Stimulated activated memory B cell treated with anti-CD40 and anti-IgM and Interleukin-4, amounts not matched to agents 10 μg/mL and 1 μg/mL and 100 μg/mL, for 72 hours (primary cell): ENCODE measurements around the gene SHFL.

ENCODE experiments used
- ATAC-seq: fragments of 150-1000 bp; cut with Tn5 transposase; 2 replicates; pipeline ENCODE4 v1.10.0; 2021
- H3K27ac Mint-ChIP-seq: one replicate; pipeline ENCODE4 v1.8.0; 2022; ENCODE audit warnings: mild to moderate bottlenecking, mixed read lengths
- H3K27me3 Mint-ChIP-seq: one replicate; pipeline ENCODE4 v1.8.0; 2022; ENCODE audit warnings: mixed read lengths
- H3K36me3 Mint-ChIP-seq: one replicate; pipeline ENCODE4 v1.8.0; 2022; ENCODE audit warnings: mixed read lengths
- H3K4me1 Mint-ChIP-seq: one replicate; pipeline ENCODE4 v1.8.0; 2022; ENCODE audit warnings: mixed read lengths
- H3K4me3 Mint-ChIP-seq: one replicate; pipeline ENCODE4 v1.8.0; 2022; ENCODE audit warnings: mild to moderate bottlenecking, moderate library complexity, mixed read lengths
- H3K9me3 Mint-ChIP-seq: one replicate; pipeline ENCODE4 v1.8.0; 2022; ENCODE audit warnings: mixed read lengths

SHFL gene

GRCh38 chr19:10126213-10126639 lies 40.1 kb downstream of the SHFL start:
- Mint-ChIP-seq H3K36me3 (peaks cover 12% of the 10 kb centered on the region), H3K9me3 (no peaks in the 10 kb centered on the region), H3K4me3 (no peak overlapping the region), H3K4me1 (peaks cover 20% of the 10 kb centered on the region), H3K27ac (peak overlapping the region; percentile 79), H3K27me3 (no peaks in the 10 kb centered on the region)
- ATAC-seq = peak; percentile 95

GRCh38 chr19:10132905-10133304 lies 46.8 kb downstream of the SHFL start:
- no peak overlapping the region for H3K27ac Mint-ChIP-seq
- H3K9me3 Mint-ChIP-seq = no peaks in the 10 kb centered on the region
- no peaks in the 10 kb centered on the region for H3K27me3 Mint-ChIP-seq
- no peak overlapping the region for H3K4me3 Mint-ChIP-seq
- peaks cover 50% of the 10 kb centered on the region for H3K36me3 Mint-ChIP-seq
- no peak for ATAC-seq
- no peaks in the 10 kb centered on the region for H3K4me1 Mint-ChIP-seq

- H3K9me3 Mint-ChIP-seq = no peaks in the 10 kb centered on the region
- H3K27ac Mint-ChIP-seq = no peak overlapping the region
- H3K27me3 Mint-ChIP-seq = no peaks in the 10 kb centered on the region
- no peak for ATAC-seq
- H3K4me3 Mint-ChIP-seq = no peak overlapping the region
- H3K36me3 Mint-ChIP-seq = peaks cover 57% of the 10 kb centered on the region
- no peaks in the 10 kb centered on the region for H3K4me1 Mint-ChIP-seq
These were observed 47.5 kb downstream of the SHFL start for GRCh38 chr19:10133596-10133995.

- Mint-ChIP-seq H3K27me3 (no peaks in the 10 kb centered on the region), H3K4me1 (no peaks in the 10 kb centered on the region), H3K27ac (no peak overlapping the region), H3K9me3 (no peaks in the 10 kb centered on the region), H3K36me3 (peaks cover 60% of the 10 kb centered on the region), H3K4me3 (no peak overlapping the region)
- ATAC-seq = no peak
These were observed 47.9 kb downstream of the SHFL start for GRCh38 chr19:10134040-10134439.

- peak; percentile 37 for ATAC-seq
- Mint-ChIP-seq H3K36me3 (peaks cover 72% of the 10 kb centered on the region), H3K4me3 (no peak overlapping the region), H3K4me1 (no peaks in the 10 kb centered on the region), H3K27ac (no peak overlapping the region), H3K9me3 (no peaks in the 10 kb centered on the region), H3K27me3 (no peaks in the 10 kb centered on the region)
These were observed 49.6 kb downstream of the SHFL start for GRCh38 chr19:10135551-10136334.

GRCh38 chr19:10136936-10137335 lies 50.8 kb downstream of the SHFL start:
- no peak overlapping the region for H3K4me3 Mint-ChIP-seq
- H3K27ac Mint-ChIP-seq = no peak overlapping the region
- H3K9me3 Mint-ChIP-seq = no peaks in the 10 kb centered on the region
- H3K36me3 Mint-ChIP-seq = peaks cover 74% of the 10 kb centered on the region
- ATAC-seq = no peak
- H3K4me1 Mint-ChIP-seq = no peaks in the 10 kb centered on the region
- no peaks in the 10 kb centered on the region for H3K27me3 Mint-ChIP-seq

- H3K27me3 Mint-ChIP-seq = no peaks in the 10 kb centered on the region
- no peak overlapping the region for H3K27ac Mint-ChIP-seq
- ATAC-seq = no peak
- no peak overlapping the region for H3K4me3 Mint-ChIP-seq
- H3K9me3 Mint-ChIP-seq = no peaks in the 10 kb centered on the region
- H3K36me3 Mint-ChIP-seq = peaks cover 65% of the 10 kb centered on the region
- H3K4me1 Mint-ChIP-seq = no peaks in the 10 kb centered on the region
These were observed 51.9 kb downstream of the SHFL start for GRCh38 chr19:10137751-10138682.

- Mint-ChIP-seq H3K9me3 (no peaks in the 10 kb centered on the region), H3K27me3 (no peaks in the 10 kb centered on the region), H3K4me1 (no peaks in the 10 kb centered on the region), H3K36me3 (peaks cover 59% of the 10 kb centered on the region), H3K27ac (no peak overlapping the region), H3K4me3 (no peak overlapping the region)
- no peak for ATAC-seq
These were observed 53.0 kb downstream of the SHFL start for GRCh38 chr19:10138879-10139795.

- peaks cover 61% of the 10 kb centered on the region for H3K36me3 Mint-ChIP-seq
- no peak for ATAC-seq
- no peaks in the 10 kb centered on the region for H3K4me1 Mint-ChIP-seq
- H3K27ac Mint-ChIP-seq = no peak overlapping the region
- no peaks in the 10 kb centered on the region for H3K9me3 Mint-ChIP-seq
- H3K27me3 Mint-ChIP-seq = no peaks in the 10 kb centered on the region
- H3K4me3 Mint-ChIP-seq = no peak overlapping the region
These were observed 53.8 kb downstream of the SHFL start for GRCh38 chr19:10139952-10140351.

- no peak overlapping the region for H3K27ac Mint-ChIP-seq
- no peaks in the 10 kb centered on the region for H3K4me1 Mint-ChIP-seq
- H3K9me3 Mint-ChIP-seq = no peaks in the 10 kb centered on the region
- ATAC-seq = no peak
- no peaks in the 10 kb centered on the region for H3K27me3 Mint-ChIP-seq
- H3K4me3 Mint-ChIP-seq = no peak overlapping the region
- H3K36me3 Mint-ChIP-seq = peaks cover 66% of the 10 kb centered on the region
These were observed 55.4 kb downstream of the SHFL start for GRCh38 chr19:10141479-10141878.

GRCh38 chr19:10141973-10142372 lies 55.9 kb downstream of the SHFL start:
- H3K9me3 Mint-ChIP-seq = no peaks in the 10 kb centered on the region
- no peak overlapping the region for H3K4me3 Mint-ChIP-seq
- no peak for ATAC-seq
- H3K27me3 Mint-ChIP-seq = no peaks in the 10 kb centered on the region
- H3K27ac Mint-ChIP-seq = no peak overlapping the region
- no peaks in the 10 kb centered on the region for H3K4me1 Mint-ChIP-seq
- peaks cover 65% of the 10 kb centered on the region for H3K36me3 Mint-ChIP-seq
